Endothelial cell of umbilical vein (primary cell): ENCODE results near the gene IFT88.

Source experiments
- CTCF ChIP-seq, 2 donors: IDR thresholded peaks; 1 replicate in 1 of 2; 2 replicates in 1 of 2; pipeline ENCODE4 v1.5.1; 2011; ENCODE audit warnings: low read length in 2 of 2, mild to moderate bottlenecking in 2 of 2, moderate library complexity in 2 of 2, control low read depth in 1 of 2, inconsistent platforms in 1 of 2, low read depth in 1 of 2; ENCODE audit not compliant: insufficient read depth in 1 of 2; ENCODE audit errors: extremely low read depth in 1 of 2
- EZH2 ChIP-seq: IDR thresholded peaks from 2 replicates; pipeline ENCODE4 v1.6.1; 2012; ENCODE audit warnings: borderline replicate concordance, low read depth, mild to moderate bottlenecking, moderate library complexity, low read length, inconsistent platforms; ENCODE audit not compliant: severe bottlenecking
- FOS ChIP-seq: IDR thresholded peaks from 2 replicates; pipeline ENCODE4 v1.6.1; 2011; ENCODE audit warnings: mild to moderate bottlenecking, low read length, moderate library complexity, borderline replicate concordance; ENCODE audit not compliant: insufficient read depth
- GATA2 ChIP-seq: IDR thresholded peaks from 2 replicates; pipeline ENCODE4 v1.7.0; 2011; ENCODE audit warnings: low read depth, mild to moderate bottlenecking, moderate library complexity, mixed read lengths, low read length; ENCODE audit not compliant: insufficient read length, insufficient read depth
- JUN ChIP-seq: IDR thresholded peaks from 2 replicates; pipeline ENCODE4 v1.6.1; 2011; ENCODE audit warnings: borderline replicate concordance, low read depth; ENCODE audit not compliant: insufficient read length, insufficient read depth
- MAX ChIP-seq: IDR thresholded peaks from 2 replicates; pipeline ENCODE4 v1.6.1; 2011; ENCODE audit not compliant: insufficient read depth, insufficient read length
- POLR2A ChIP-seq: IDR thresholded peaks from 2 replicates; pipeline ENCODE4 v1.6.1; 2012; ENCODE audit warnings: low read depth, mild to moderate bottlenecking, control low read depth, low read length
- POLR2AphosphoS5 ChIP-seq: IDR thresholded peaks from 2 replicates; pipeline ENCODE4 v1.6.1; 2012; ENCODE audit warnings: low read depth, mild to moderate bottlenecking, control low read depth, low read length, moderate library complexity; ENCODE audit not compliant: insufficient read depth

GRCh38 chr13:20585371-20585770 is 18.4 kb downstream of the IFT88 start:
- TF ChIP-seq CTCF (IDR thresholded peaks at IDR 0.05; ENCODE audit: extremely low read depth in 1 of 2, insufficient read depth in 1 of 2, low read depth in 1 of 2, low read length in 2 of 2) (no peak), JUN (no peak), POLR2AphosphoS5 (no peak), POLR2A (no peak), EZH2 (no peak), MAX (no peak), GATA2 (no peak), FOS (no peak)
